HepG2 (cell line): ENCODE measurements around the gene STYXL1. TPM values are rescaled to one million over a fixed set of nuclear protein-coding genes. Genes with fewer than 3 reads are reported as not detected.

Experiments used
- ATAC-seq: fragments of 200-7000 bp; cut with Tn5 transposase; 3 replicates; pipeline ENCODE4 v1.9.1; 2020; ENCODE audit warnings: mild to moderate bottlenecking, moderate library complexity
- BruUV-seq: library from RNA; stranded (reverse); fragments of 400-500 nt; replicated peaks from 2 replicates; lab custom pipeline; 2021; lab: Mats Ljungman, UMichigan
- CTCF ChIA-PET: fragments of 300-600 bp; formaldehyde crosslinking; extraction: SDS; loops from one replicate; lab custom pipeline; 2021; ENCODE audit warnings: low total read pairs, inconsistent platforms, low intra/inter-chr PET ratio; lab: Yijun Ruan, JAX
- POLR2A ChIA-PET: fragments of 350-600 bp; sonication (Branson Sonifier 250); formaldehyde crosslinking; loops from one replicate; lab custom pipeline; 2020; ENCODE audit warnings: antibody characterized with exemption, inconsistent platforms; lab: Yijun Ruan, JAX
- DNase-seq: peaks from one replicate; pipeline ENCODE4 v3.0.0-alpha.2; 2015; ENCODE audit warnings: low spot score
- FAIRE-seq: peaks from 3 replicates; lab custom pipeline; 2011; peaks lifted over from hg19 to GRCh38; lab: Jason Lieb, UNC
- H2AFZ ChIP-seq: one replicate; pipeline ENCODE4 v1.6.1; 2011; ENCODE audit warnings: low read length, inconsistent platforms
- H3K27ac ChIP-seq: fragments of 300-600 bp; 3 replicates; pipeline ENCODE4 v1.8.0; 2011; ENCODE audit warnings: mixed run types, mild to moderate bottlenecking, mixed read lengths, low read length, inconsistent platforms; ENCODE audit not compliant: insufficient read depth; ENCODE audit errors: extremely low read length
- H3K27me3 ChIP-seq, 2 experiments: fragments of 200-600 bp in 1 of 2; 2 replicates in 1 of 2; 3 replicates in 1 of 2; pipeline versions ENCODE4 v1.6.0 to v1.8.0; 2011; ENCODE audit warnings: low read length in 2 of 2, mild to moderate bottlenecking in 2 of 2, moderate library complexity in 2 of 2, inconsistent platforms in 1 of 2; ENCODE audit not compliant: insufficient read depth in 2 of 2, control insufficient read depth in 1 of 2
- H3K36me3 ChIP-seq, 2 experiments: fragments of 200-600 bp in 1 of 2; replicated peaks in 1 of 2; 2 replicates in 1 of 2; 3 replicates in 1 of 2; pipeline versions ENCODE4 v1.5.1 to v1.8.0; 2011; ENCODE audit warnings: low read length in 2 of 2, inconsistent platforms in 1 of 2; ENCODE audit not compliant: insufficient read depth in 2 of 2, control insufficient read depth in 1 of 2
- H3K4me1 ChIP-seq: 2 replicates; pipeline ENCODE4 v1.5.1; 2012; ENCODE audit warnings: low read length, inconsistent platforms; ENCODE audit not compliant: insufficient read depth
- H3K4me2 ChIP-seq: 2 replicates; pipeline ENCODE4 v1.6.0; 2011; ENCODE audit warnings: low read depth, low read length, inconsistent platforms
- H3K4me3 ChIP-seq, 3 experiments: fragments of 200-600 bp in 1 of 3; sonication (generic), shearing (Covaris generic) in 1 of 3; replicated peaks in 1 of 3; 2 replicates each; pipeline ENCODE4 v1.5.1; 2011 to 2016; ENCODE audit warnings: low read length in 3 of 3, inconsistent platforms in 2 of 3, low read depth in 2 of 3, mild to moderate bottlenecking in 2 of 3, control low read depth in 1 of 3, mixed read lengths in 1 of 3; ENCODE audit not compliant: insufficient read depth in 1 of 3
- H3K79me2 ChIP-seq: one replicate; pipeline ENCODE4 v1.6.1; 2011; ENCODE audit warnings: low read length, inconsistent platforms; ENCODE audit not compliant: insufficient read depth
- H3K9ac ChIP-seq: 2 replicates; pipeline ENCODE4 v1.6.0; 2011; ENCODE audit warnings: mild to moderate bottlenecking, low read depth, low read length, inconsistent platforms; ENCODE audit not compliant: insufficient read depth
- H3K9me3 ChIP-seq: 2 replicates; pipeline ENCODE4 v1.5.1; 2012; ENCODE audit warnings: mild to moderate bottlenecking, low read length
- H4K20me1 ChIP-seq: 2 replicates; pipeline ENCODE4 v1.6.0; 2011; ENCODE audit warnings: inconsistent platforms, mild to moderate bottlenecking, low read length, moderate library complexity; ENCODE audit not compliant: insufficient read depth
- CEBPB ChIP-seq: IDR thresholded peaks from 2 replicates; pipeline ENCODE4 v1.6.1; 2011; ENCODE audit warnings: low read depth, low read length, improper control_type of control experiment, borderline replicate concordance
- CEBPG ChIP-seq: IDR thresholded peaks from 2 replicates; pipeline ENCODE4 v1.6.1; 2016
- DNMT1 ChIP-seq: sonication (generic); formaldehyde crosslinking; IDR thresholded peaks from 2 replicates; pipeline ENCODE4 v1.5.1; 2020; ENCODE audit warnings: mild to moderate bottlenecking, missing genetic modification reagents
- FOXP1 ChIP-seq, 2 experiments: fragments of 450-650 bp in 1 of 2; IDR thresholded peaks; 2 replicates each; pipeline ENCODE4 v1.6.1; 2017 to 2018; ENCODE audit warnings: antibody characterized with exemption in 1 of 2
- KDM6A ChIP-seq: IDR thresholded peaks from 2 replicates; pipeline ENCODE4 v1.6.1; 2016; ENCODE audit warnings: low read depth
- KLF11 ChIP-seq: IDR thresholded peaks from 2 replicates; pipeline ENCODE4 v1.6.1; 2016; ENCODE audit warnings: missing compliant biosample characterization
- MLXIP ChIP-seq: sonication (generic); formaldehyde crosslinking; IDR thresholded peaks from 2 replicates; pipeline ENCODE4 v1.9.0; 2021; ENCODE audit warnings: missing genetic modification reagents, borderline replicate concordance
- PHF8 ChIP-seq: sonication (generic); formaldehyde crosslinking; IDR thresholded peaks from 2 replicates; pipeline ENCODE4 v1.5.0; 2020; ENCODE audit warnings: missing genetic modification reagents
- POGZ ChIP-seq: sonication (generic); formaldehyde crosslinking; IDR thresholded peaks from 2 replicates; pipeline ENCODE4 v1.4.0; 2020; ENCODE audit warnings: mild to moderate bottlenecking, missing genetic modification reagents
- SALL2 ChIP-seq: sonication (generic); formaldehyde crosslinking; IDR thresholded peaks from 2 replicates; pipeline ENCODE4 v1.8.1; 2023; ENCODE audit warnings: mild to moderate bottlenecking, missing genetic modification reagents, inconsistent platforms
- ZBTB33 ChIP-seq: sonication (generic); formaldehyde crosslinking; IDR thresholded peaks from 2 replicates; pipeline ENCODE4 v1.4.0; 2020; ENCODE audit warnings: missing genetic modification reagents
- ZNF124 ChIP-seq: sonication (generic); formaldehyde crosslinking; IDR thresholded peaks from 2 replicates; pipeline ENCODE4 v1.4.0; 2020; ENCODE audit warnings: missing genetic modification reagents
- ZNF367 ChIP-seq: sonication (generic); formaldehyde crosslinking; IDR thresholded peaks from 2 replicates; pipeline ENCODE4 v1.4.0; 2020; ENCODE audit warnings: missing genetic modification reagents, borderline replicate concordance
- ZNF414 ChIP-seq: sonication (generic); formaldehyde crosslinking; IDR thresholded peaks from 2 replicates; pipeline ENCODE4 v1.5.0; 2020; ENCODE audit warnings: missing genetic modification reagents
- ZNF777 ChIP-seq: sonication (generic); formaldehyde crosslinking; IDR thresholded peaks from 2 replicates; pipeline ENCODE4 v1.4.0; 2020; ENCODE audit warnings: missing genetic modification reagents
- WGBS: methylation state at CpG from one replicate; pipeline ENCODE4 v1.1.6; 2017; ENCODE audit warnings: low lambda C conversion rate; 5-methylcytosine and 5-hydroxymethylcytosine counted together
- in situ Hi-C: cut with HindIII; loops from 2 replicates; pipeline ENCODE4 v1.10.0; 2017; ENCODE audit warnings: low pct_unique_long_range_greater_than_20kb; ENCODE audit not compliant: extremely low pct_ligation_motif_present
- intact Hi-C: fragments of 100-400 bp; cut with micrococcal nuclease; formaldehyde crosslinking; loops from one replicate; pipeline ENCODE4 v1.10.0; 2022; ENCODE audit not compliant: unreplicated experiment
- polyA plus RNA-seq, 8 experiments: library from polyadenylated mRNA; depleted of rRNA in 3 of 8; stranded (reverse) in 7 of 8; unstranded in 1 of 8; fragments of >200 nt; fragmentation: Illumina TruSeq in 4 of 8; extraction: Trizol in 4 of 8; gene quantifications; 2 replicates each; pipeline versions ENCODE4 v1.2.1 to v1.2.3, GENCODE V29; 2011 to 2016; ENCODE audit warnings: low read depth in 4 of 8, missing spikeins in 1 of 8, mixed read lengths in 1 of 8; ENCODE audit not compliant: insufficient read depth in 1 of 8
- total RNA-seq, 5 experiments: library from RNA; depleted of rRNA; stranded (reverse); fragments of >200 nt; fragmentation: Illumina TruSeq; extraction: Trizol; gene quantifications; 2 replicates each; pipeline ENCODE4 v1.2.3, GENCODE V29; 2016; ENCODE audit warnings: low read depth in 1 of 5
- TF ChIP-seq, protein P1 (sequence below): sonication (generic); formaldehyde crosslinking; IDR thresholded peaks from 2 replicates; pipeline ENCODE4 v1.8.0; 2022; ENCODE audit warnings: mild to moderate bottlenecking, missing genetic modification reagents, moderate library complexity

Gene STYXL1
- total and polyA plus RNA-seq, 2 of the 13 experiments (the other 11 are each of a cell fraction or from before 2014, with no cell fraction given): 23.9 to 38.3 TPM

DNA sequence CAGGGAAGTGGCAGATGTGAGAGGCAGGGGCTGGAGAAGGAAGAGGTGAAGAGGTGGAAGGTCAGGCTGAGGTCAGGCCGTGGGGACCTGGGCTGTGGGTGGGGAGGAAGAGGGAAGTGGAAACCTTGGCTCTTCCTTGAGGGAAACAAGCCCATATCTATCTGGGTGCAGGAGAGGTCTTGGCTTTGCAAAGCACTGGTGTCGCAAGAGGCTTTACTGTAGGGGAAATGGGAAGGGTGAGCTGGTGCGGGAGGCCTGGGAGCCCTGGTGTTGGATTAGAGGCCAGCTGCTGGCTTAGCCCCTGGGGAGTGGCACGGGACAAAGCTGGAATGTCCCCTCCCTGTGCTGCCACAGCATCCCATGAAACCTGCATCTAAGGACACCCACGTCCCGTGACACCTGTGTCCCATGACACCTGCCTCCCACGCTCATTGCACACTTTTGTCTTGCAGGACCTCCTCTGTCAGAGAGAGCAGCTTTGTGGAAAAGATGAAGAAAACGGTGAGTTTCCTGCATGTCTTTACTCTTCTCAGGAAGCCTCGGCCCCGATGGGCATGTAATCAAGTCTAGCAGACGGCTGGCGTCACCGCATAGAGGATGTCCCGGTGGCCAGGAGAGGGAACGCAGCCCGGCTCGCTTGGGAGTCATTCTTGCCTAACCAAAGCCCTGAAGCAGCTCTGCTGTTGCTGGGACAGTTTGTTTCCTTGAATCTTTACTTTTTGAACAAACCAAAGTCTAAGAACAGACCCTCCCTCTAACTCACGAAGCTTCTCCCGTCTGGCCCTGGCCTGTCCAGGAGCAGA, 75.6 kb downstream of the STYXL1 start:
- intact Hi-C loops (no loop called here), in situ Hi-C loops (no loop called here)
- Histone ChIP-seq H3K4me1 (peaks cover 32% of the 10 kb centered on the region), H3K4me2 (no peak overlapping the region), H3K4me3 (no peak overlapping the region), H4K20me1 (peaks cover 38% of the 10 kb centered on the region), H3K9ac (no peak overlapping the region), H2AFZ (no peak overlapping the region), H3K27ac (peak overlapping the region; percentile 40), H3K36me3 (peaks cover 25 to 82% of the 10 kb centered on the region in 2 experiments), H3K9me3 (no peaks in the 10 kb centered on the region), H3K27me3 (no peaks in the 10 kb centered on the region), H3K79me2 (peaks cover 20% of the 10 kb centered on the region)
- peak; percentile 79 for ATAC-seq
- WGBS: 93% methylated on average over 19 of the region's 19 CpGs
- POLR2A ChIA-PET: interaction anchor here (1.0 to 1.8 kb wide), 2 partner anchors 56 to 76 kb away, joined by 3 to 4 read pairs; partner anchors contain the start of genes MDH2 and STYXL1
- no peak for DNase-seq
- FAIRE-seq: no peak
- CTCF ChIA-PET: interaction anchor here (0.9 to 1.3 kb wide), 2 partner anchors 105 to 106 kb away, joined by 3 to 4 read pairs; no protein-coding TSS in a partner anchor
- BruUV-seq: no TSS peak
- peak; percentile 68 for TF ChIP-seq CEBPB
- TF ChIP-seq ZNF777 (CRISPR knock-in tag): no peak
- no peak for TF ChIP-seq ZNF414 (CRISPR knock-in tag)
- 0 out of 2 replicates have a peak, but pooled peaks have one; percentile 34 for TF ChIP-seq SALL2 (CRISPR knock-in tag)
- TF ChIP-seq ZNF367: no peak
- no peak for TF ChIP-seq KDM6A (CRISPR knock-in tag)
- no peak for TF ChIP-seq MLXIP (CRISPR knock-in tag)
- TF ChIP-seq POGZ (CRISPR knock-in tag): no peak
- TF ChIP-seq CEBPG: 0 out of 2 replicates have a peak, but pooled peaks have one; percentile 6
- no peak for TF ChIP-seq KLF11
- peak; percentile 39; the same call in 1 of the 2 replicates for TF ChIP-seq ZBTB33 (CRISPR knock-in tag)
- TF ChIP-seq FOXP1 (IDR thresholded peaks at IDR 0.05): no peak
- TF ChIP-seq FOXP1 (CRISPR knock-in tag; IDR thresholded peaks at IDR 0.05): no peak
- TF ChIP-seq DNMT1: 0 out of 2 replicates have a peak, but pooled peaks have one; percentile 46
- TF ChIP-seq ZNF124: no peak
- TF ChIP-seq, protein P1, sequence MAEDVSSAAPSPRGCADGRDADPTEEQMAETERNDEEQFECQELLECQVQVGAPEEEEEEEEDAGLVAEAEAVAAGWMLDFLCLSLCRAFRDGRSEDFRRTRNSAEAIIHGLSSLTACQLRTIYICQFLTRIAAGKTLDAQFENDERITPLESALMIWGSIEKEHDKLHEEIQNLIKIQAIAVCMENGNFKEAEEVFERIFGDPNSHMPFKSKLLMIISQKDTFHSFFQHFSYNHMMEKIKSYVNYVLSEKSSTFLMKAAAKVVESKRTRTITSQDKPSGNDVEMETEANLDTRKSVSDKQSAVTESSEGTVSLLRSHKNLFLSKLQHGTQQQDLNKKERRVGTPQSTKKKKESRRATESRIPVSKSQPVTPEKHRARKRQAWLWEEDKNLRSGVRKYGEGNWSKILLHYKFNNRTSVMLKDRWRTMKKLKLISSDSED (CRISPR knock-in tag): no peak
- TF ChIP-seq PHF8: no peak
